Measurements from ENCODE around the gene ARL5C. TPM values are rescaled to one million over a fixed set of nuclear protein-coding genes. Genes with fewer than 3 reads are reported as not detected.
"Not testable (repeated sequence)": the region's sequence is repeated elsewhere in the genome, so short reads cannot be mapped to it uniquely, and the experiment has no call there.

ARL5C gene
- total RNA-seq, 8 experiments from 2014 or later, result 0.07 to 0.66 (median 0.23) TPM; not detected in 2

DNA sequence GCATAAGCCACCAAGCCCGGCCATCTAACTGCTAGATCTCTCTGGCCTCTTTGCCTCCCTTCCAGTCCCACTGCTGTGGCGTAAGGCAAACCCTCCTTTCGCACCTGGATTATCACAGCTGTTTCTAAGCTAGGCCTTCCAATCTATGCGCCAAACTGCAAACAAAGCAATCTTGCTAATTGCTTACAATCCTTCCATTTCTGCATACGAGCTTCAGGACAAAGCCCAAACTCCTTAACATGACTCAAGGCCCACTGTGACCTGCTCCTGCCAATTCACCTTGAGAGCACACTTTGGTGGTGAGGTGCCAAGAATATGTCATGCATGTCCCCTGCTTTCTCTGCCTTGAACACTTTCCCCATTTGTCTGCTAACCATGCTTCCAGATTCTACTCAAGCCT is 6.0 kb upstream of the ARL5C start:
- no peak for ATAC-seq (replicated peaks in 6 of 8)
- Histone ChIP-seq H3K27ac (no peak overlapping the region), H3K4me3 (no peak overlapping the region), H3K4me1 (replicated peaks in 1 of 2) (no peaks in the 10 kb centered on the region)
- 67 to 100% (median 75%) methylated on average over 1 to 4 of the region's 5 CpGs; no CpG with 5 or more reads in 3 of the 10 experiments for WGBS, 10 experiments
- in situ Hi-C loops (cut with MboI; ENCODE audit: low pct_unique_long_range_greater_than_20kb in 2 of 9, low sequenced_read_pairs in 9 of 9, unreplicated experiment in 9 of 9), result loop anchor here in 2 of 9 experiments (25.0 kb wide), 1 partner anchor 185 kb away; no protein-coding TSS in a partner anchor

- WGBS, 10 experiments, result 20 to 100% (median 85%) methylated on average over 1 to 6 of the region's 6 CpGs; no CpG with 5 or more reads in 1 of the 10 experiments
- no peak for ATAC-seq (replicated peaks in 6 of 8)
- no peaks in the 10 kb centered on the region for H3K4me1 ChIP-seq (replicated peaks in 1 of 2)
- H3K4me3 ChIP-seq, result no peak overlapping the region
- H3K27ac ChIP-seq, result no peak overlapping the region
- in situ Hi-C loops (cut with MboI; ENCODE audit: low pct_unique_long_range_greater_than_20kb in 2 of 9, low sequenced_read_pairs in 9 of 9, unreplicated experiment in 9 of 9), result loop anchor here in 2 of 9 experiments (25.0 kb wide), 1 partner anchor 183 kb away; no protein-coding TSS in a partner anchor
These were observed 4.6 kb upstream of the ARL5C start for GRCh38 chr17:39170558-39170957.

DNA sequence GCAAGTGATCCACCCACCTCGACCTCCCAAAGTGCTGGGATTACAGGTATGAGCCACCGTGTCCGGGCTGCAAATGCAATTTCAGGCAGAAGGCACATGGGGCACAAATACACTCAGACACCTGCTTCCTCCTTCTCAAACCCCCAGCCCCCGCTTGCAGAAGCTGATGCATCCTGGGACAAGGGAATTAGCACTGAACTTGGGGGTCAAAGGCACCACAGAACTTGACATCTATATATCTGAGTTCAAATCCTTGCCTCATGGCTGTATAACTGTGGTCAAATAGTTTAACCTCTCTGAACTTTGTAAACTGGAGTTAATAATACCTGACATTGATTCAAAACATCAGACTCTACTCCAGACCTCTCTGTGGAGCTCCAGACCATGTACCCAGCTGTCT is 4.1 kb upstream of the ARL5C start:
- in situ Hi-C loops (cut with MboI; ENCODE audit: low pct_unique_long_range_greater_than_20kb in 2 of 9, low sequenced_read_pairs in 9 of 9, unreplicated experiment in 9 of 9), result loop anchor here in 2 of 9 experiments (25.0 kb wide), 1 partner anchor 183 kb away; no protein-coding TSS in a partner anchor
- no peak overlapping the region for H3K27ac ChIP-seq
- ATAC-seq (replicated peaks in 6 of 8), result no peak
- 77 to 100% (median 82%) methylated on average over 1 to 4 of the region's 4 CpGs; no CpG with 5 or more reads in 6 of the 10 experiments for WGBS, 10 experiments
- no peak overlapping the region for H3K4me3 ChIP-seq
- H3K4me1 ChIP-seq (replicated peaks in 1 of 2), result no peaks in the 10 kb centered on the region

GRCh38 chr17:39169518-39169917 is 3.6 kb upstream of the ARL5C start:
- no peak for ATAC-seq (replicated peaks in 6 of 8)
- Histone ChIP-seq H3K4me3 (no peak overlapping the region), H3K4me1 (replicated peaks in 1 of 2) (no peaks in the 10 kb centered on the region), H3K27ac (no peak overlapping the region)
- in situ Hi-C loops (cut with MboI; ENCODE audit: low pct_unique_long_range_greater_than_20kb in 2 of 9, low sequenced_read_pairs in 9 of 9, unreplicated experiment in 9 of 9), result loop anchor here in 2 of 9 experiments (25.0 kb wide), 1 partner anchor 182 kb away; no protein-coding TSS in a partner anchor
- WGBS, 10 experiments, result 0 to 100% (median 60%) methylated on average over 1 to 2 of the region's 3 CpGs; no CpG with 5 or more reads in 2 of the 10 experiments

DNA sequence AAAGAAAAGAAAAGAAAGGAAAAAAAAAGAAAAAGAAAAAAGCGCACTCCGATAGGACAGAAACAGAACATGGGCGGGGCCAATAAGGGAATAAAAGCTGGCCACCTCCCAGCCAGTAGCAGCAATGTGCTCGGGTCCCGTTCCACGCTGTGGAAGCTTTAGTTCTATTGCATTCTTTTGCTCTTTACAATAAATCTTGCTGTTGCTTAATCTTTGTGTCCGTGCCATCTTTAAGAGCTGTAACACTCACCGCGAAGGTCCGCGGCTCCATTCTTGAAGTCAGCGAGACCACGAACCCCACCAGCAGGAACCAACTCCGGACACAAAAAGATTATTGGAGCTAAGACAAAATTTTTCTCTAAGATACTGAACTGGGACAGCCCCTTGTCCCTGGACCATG is 3.1 kb upstream of the ARL5C start:
- no peaks in the 10 kb centered on the region for H3K4me1 ChIP-seq (replicated peaks in 1 of 2)
- no peak overlapping the region for H3K4me3 ChIP-seq
- H3K27ac ChIP-seq, result no peak overlapping the region
- no peak for ATAC-seq (replicated peaks in 6 of 8)
- in situ Hi-C loops (cut with MboI; ENCODE audit: low pct_unique_long_range_greater_than_20kb in 2 of 9, low sequenced_read_pairs in 9 of 9, unreplicated experiment in 9 of 9), result loop anchor here in 2 of 9 experiments (25.0 kb wide), 1 partner anchor 182 kb away; no protein-coding TSS in a partner anchor
- 62 to 100% (median 91%) methylated on average over 1 to 14 of the region's 14 CpGs for WGBS, 10 experiments

GRCh38 chr17:39168503-39168902 is 2.5 kb upstream of the ARL5C start:
- H3K4me1 ChIP-seq (replicated peaks in 1 of 2); H3K4me3 ChIP-seq; H3K27ac ChIP-seq; ATAC-seq (replicated peaks in 6 of 8): not testable (repeated sequence)
- WGBS, 10 experiments, result 31 to 100% (median 94%) methylated on average over 1 to 6 of the region's 10 CpGs; no CpG with 5 or more reads in 2 of the 10 experiments
- in situ Hi-C loops (cut with MboI; ENCODE audit: low pct_unique_long_range_greater_than_20kb in 2 of 9, low sequenced_read_pairs in 9 of 9, unreplicated experiment in 9 of 9), result loop anchor here in 2 of 9 experiments (25.0 kb wide), 1 partner anchor 181 kb away; no protein-coding TSS in a partner anchor

- in situ Hi-C loops (cut with MboI; ENCODE audit: low pct_unique_long_range_greater_than_20kb in 2 of 9, low sequenced_read_pairs in 9 of 9, unreplicated experiment in 9 of 9), result loop anchor here in 2 of 9 experiments (25.0 kb wide), 1 partner anchor 180 kb away; no protein-coding TSS in a partner anchor
- no peak for ATAC-seq (replicated peaks in 6 of 8)
- Histone ChIP-seq H3K4me1 (replicated peaks in 1 of 2) (no peaks in the 10 kb centered on the region), H3K27ac (no peak overlapping the region), H3K4me3 (no peak overlapping the region)
- WGBS, 10 experiments, result 0 to 80% (median 31%) methylated on average over 1 to 2 of the region's 2 CpGs; no CpG with 5 or more reads in 1 of the 10 experiments
These were observed 1.5 kb upstream of the ARL5C start for GRCh38 chr17:39167476-39167875.

GRCh38 chr17:39166437-39167335 is 725 bp upstream of the ARL5C start:
- WGBS, 10 experiments, result 17 to 75% (median 53%) methylated on average over 1 to 4 of the region's 7 CpGs; no CpG with 5 or more reads in 1 of the 10 experiments
- no peak overlapping the region for H3K4me3 ChIP-seq
- no peaks in the 10 kb centered on the region for H3K4me1 ChIP-seq (replicated peaks in 1 of 2)
- no peak overlapping the region for H3K27ac ChIP-seq
- in situ Hi-C loops (cut with MboI; ENCODE audit: low pct_unique_long_range_greater_than_20kb in 2 of 9, low sequenced_read_pairs in 9 of 9, unreplicated experiment in 9 of 9), result loop anchor here in 2 of 9 experiments (25.0 kb wide), 1 partner anchor 179 kb away; no protein-coding TSS in a partner anchor
- no peak for ATAC-seq (replicated peaks in 6 of 8)

GRCh38 chr17:39165178-39165840 is 652 bp downstream of the ARL5C start:
- ATAC-seq (replicated peaks in 6 of 8), result peak in 4 of 8 experiments; percentile 1 to 47 (median 1)
- in situ Hi-C loops (cut with MboI; ENCODE audit: low pct_unique_long_range_greater_than_20kb in 2 of 9, low sequenced_read_pairs in 9 of 9, unreplicated experiment in 9 of 9), result loop anchor here in 2 of 9 experiments (25.0 kb wide), 1 partner anchor 178 kb away; no protein-coding TSS in a partner anchor

GRCh38 chr17:39164675-39165143 is 1.3 kb downstream of the ARL5C start:
- Histone ChIP-seq H3K27ac (no peak overlapping the region), H3K4me3 (peak overlapping the region; percentile 29 to 44 (median 41)), H3K4me1 (replicated peaks in 1 of 2) (no peaks in the 10 kb centered on the region)
- in situ Hi-C loops (cut with MboI; ENCODE audit: low pct_unique_long_range_greater_than_20kb in 2 of 9, low sequenced_read_pairs in 9 of 9, unreplicated experiment in 9 of 9), result loop anchor here in 2 of 9 experiments (25.0 kb wide), 1 partner anchor 177 kb away; no protein-coding TSS in a partner anchor
- peak; percentile 93 to 98 (median 96) for ATAC-seq (replicated peaks in 6 of 8)
- 0 to 3% (median 0%) methylated on average over 1 to 5 of the region's 15 CpGs; no CpG with 5 or more reads in 5 of the 10 experiments for WGBS, 10 experiments

More at GRCh38 chr17:39165178-39165840, 652 bp downstream of the ARL5C start:
- 0 to 46% (median 3%) methylated on average over 2 to 12 of the region's 51 CpGs; no CpG with 5 or more reads in 5 of the 10 experiments for WGBS, 10 experiments
- Histone ChIP-seq H3K27ac (no peak overlapping the region), H3K4me3 (peak overlapping the region; percentile 29 to 44 (median 41)), H3K4me1 (replicated peaks in 1 of 2) (no peaks in the 10 kb centered on the region)

- WGBS, 10 experiments, result 0 to 88% (median 60%) methylated on average over 1 of the region's 2 CpGs; no CpG with 5 or more reads in 5 of the 10 experiments
- no peak overlapping the region for H3K27ac ChIP-seq
- ATAC-seq (replicated peaks in 6 of 8), result no peak
- in situ Hi-C loops (cut with MboI; ENCODE audit: low pct_unique_long_range_greater_than_20kb in 2 of 9, low sequenced_read_pairs in 9 of 9, unreplicated experiment in 9 of 9), result loop anchor here in 2 of 9 experiments (25.0 kb wide), 1 partner anchor 175 kb away; no protein-coding TSS in a partner anchor
- H3K4me3 ChIP-seq, result no peak overlapping the region
- H3K4me1 ChIP-seq (replicated peaks in 1 of 2), result no peaks in the 10 kb centered on the region
These were observed 4.0 kb downstream of the ARL5C start for GRCh38 chr17:39161962-39162361.

DNA sequence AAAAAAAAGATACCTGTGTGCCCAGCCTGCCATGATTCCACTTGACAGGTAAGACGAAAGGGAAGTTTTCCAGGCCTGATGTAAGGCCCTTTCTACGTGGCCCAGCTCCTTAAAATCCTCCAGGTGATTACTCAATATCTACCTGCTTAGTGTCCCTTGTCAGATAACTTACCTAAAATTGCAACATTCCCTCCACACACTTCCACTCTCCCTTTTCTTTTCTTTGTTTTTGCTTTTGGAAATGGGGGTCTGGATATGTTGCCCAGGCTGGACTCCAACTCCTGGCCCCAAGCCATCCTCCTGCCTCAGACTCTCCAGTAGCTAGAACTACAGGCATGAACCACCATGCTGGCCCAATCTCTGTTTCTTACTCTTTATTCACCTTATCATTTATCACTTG is 7.3 kb downstream of the ARL5C start:
- H3K27ac ChIP-seq, result no peak overlapping the region

More for the DNA sequence above, 7.3 kb downstream of the ARL5C start:
- ATAC-seq (replicated peaks in 6 of 8), result no peak
- H3K4me1 ChIP-seq (replicated peaks in 1 of 2), result no peaks in the 10 kb centered on the region
- in situ Hi-C loops (cut with MboI; ENCODE audit: low pct_unique_long_range_greater_than_20kb in 2 of 9, low sequenced_read_pairs in 9 of 9, unreplicated experiment in 9 of 9), result loop anchor here in 4 of 9 experiments (10.0 to 25.0 kb wide), 2 partner anchors 171 to 174 kb away; no protein-coding TSS in a partner anchor
- WGBS, 10 experiments, result 31 to 93% (median 70%) methylated on average over 2 of the region's 2 CpGs; no CpG with 5 or more reads in 4 of the 10 experiments
- no peak overlapping the region for H3K4me3 ChIP-seq

Measured in motor neuron (in vitro differentiated cells).